ENCODE data around the gene HSPH1.

DNA sequence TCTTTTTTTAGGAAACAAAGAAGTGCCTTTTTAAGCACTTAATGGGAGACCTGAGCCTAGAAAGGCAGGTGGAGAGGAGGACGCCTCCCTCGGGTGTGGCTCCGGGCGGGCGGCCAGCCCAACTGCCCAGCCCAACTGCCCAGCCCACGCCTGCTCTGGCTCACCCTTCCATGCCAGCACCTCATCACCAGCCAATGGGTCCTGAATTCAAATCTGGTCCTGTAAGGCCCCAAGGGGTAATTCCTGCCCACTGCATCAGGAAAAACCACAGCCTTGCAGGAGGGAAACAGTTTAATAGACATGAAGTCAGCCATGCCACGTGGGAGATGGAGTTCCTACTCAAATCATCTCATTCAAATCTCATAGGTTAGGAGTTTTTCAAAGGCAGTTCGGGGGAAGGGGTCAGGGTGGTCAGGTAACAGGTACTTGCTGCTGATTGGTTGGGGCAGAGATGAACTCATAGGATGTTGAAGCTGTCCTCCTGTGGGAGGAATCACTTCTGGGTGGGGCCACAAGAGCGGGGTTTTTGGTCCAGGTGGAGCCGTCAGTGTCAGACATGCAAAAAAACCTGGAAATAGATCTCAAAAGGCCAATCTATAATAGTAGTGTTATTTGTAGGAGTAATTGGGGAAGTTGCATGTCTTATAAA lies 64.9 kb downstream of the HSPH1 start:
- TF ChIP-seq SIN3A (conservative IDR thresholded peaks at IDR 0.05 in 1 of 2, IDR thresholded peaks at IDR 0.05 in 1 of 2; ENCODE audit: low read depth in 1 of 2, low read length in 2 of 2) (no peak), EP300 (IDR thresholded peaks at IDR 0.05; ENCODE audit: borderline replicate concordance in 1 of 2, low read depth in 2 of 2, low read length in 2 of 2) (no peak), CTCF (IDR thresholded peaks at IDR 0.05; ENCODE audit: control extremely low read depth in 1 of 3, insufficient read depth in 1 of 3, low read depth in 1 of 3, low read length in 3 of 3) (no peak), SP2 (IDR thresholded peaks at IDR 0.05; ENCODE audit: low read length) (no peak), POLR2A (IDR thresholded peaks at IDR 0.05; ENCODE audit: control extremely low read depth in 1 of 2, low read depth in 2 of 2, low read length in 2 of 2) (no peak), SUZ12 (IDR thresholded peaks at IDR 0.05; ENCODE audit: low read length) (no peak), ZNF274 (IDR thresholded peaks at IDR 0.05; ENCODE audit: borderline replicate concordance, extremely low read depth, low read length) (no peak), GTF2F1 (IDR thresholded peaks at IDR 0.05; ENCODE audit: borderline replicate concordance, low read depth, low read length) (no peak), TAF1 (IDR thresholded peaks at IDR 0.05; ENCODE audit: low read depth, low read length) (no peak), CHD1 (IDR thresholded peaks at IDR 0.05; ENCODE audit: low read depth, low read length) (no peak), YY1 (IDR thresholded peaks at IDR 0.05; ENCODE audit: low read depth, low read length) (no peak), EZH2 (IDR thresholded peaks at IDR 0.05; ENCODE audit: low read depth, low read length, severe bottlenecking) (no peak)

All from H1 (cell line).